HG03460 (cell line): ENCODE data around the gene LENEP.

Source experiments
- ATAC-seq: cut with Tn5 transposase; IDR thresholded peaks from one replicate; pipeline ENCODE4 v1.9.1; 2021; ENCODE audit not compliant: unreplicated experiment

Gene LENEP

GRCh38 chr1:154998818-154999570 lies 5.6 kb downstream of the LENEP start:
- no peak for ATAC-seq

- ATAC-seq, result no peak
Observed at GRCh38 chr1:154999571-155000410, 6.4 kb downstream of the LENEP start.

- no peak for ATAC-seq
Observed at GRCh38 chr1:155000411-155000725, 7.0 kb downstream of the LENEP start.

- peak; percentile 29 for ATAC-seq
Observed at GRCh38 chr1:155000726-155001424, 7.5 kb downstream of the LENEP start.

GRCh38 chr1:155001425-155001674 lies 8.0 kb downstream of the LENEP start:
- no peak for ATAC-seq

- ATAC-seq, result peak; percentile 51
Observed at GRCh38 chr1:155001675-155002463, 8.5 kb downstream of the LENEP start.

- ATAC-seq, result no peak
Observed at GRCh38 chr1:155002464-155003226, 9.3 kb downstream of the LENEP start, which contains the start of gene ZBTB7B. TSS of gene ZBTB7B (plus strand) at chr1:155002802. CDS start at chr1:155014661, 11,859 bp downstream.

GRCh38 chr1:155003227-155003765 lies 9.9 kb downstream of the LENEP start:
- no peak for ATAC-seq

- no peak for ATAC-seq
Observed at GRCh38 chr1:155003766-155004351, 10.5 kb downstream of the LENEP start.

- no peak for ATAC-seq
Observed at GRCh38 chr1:155004352-155005075, 11.1 kb downstream of the LENEP start.

GRCh38 chr1:155005076-155006011 lies 12.0 kb downstream of the LENEP start:
- no peak for ATAC-seq

- no peak for ATAC-seq
Observed at GRCh38 chr1:155006601-155007101, 13.3 kb downstream of the LENEP start.

GRCh38 chr1:155007251-155007828 lies 14.0 kb downstream of the LENEP start:
- ATAC-seq, result no peak

GRCh38 chr1:155008015-155008941 lies 14.9 kb downstream of the LENEP start:
- ATAC-seq, result no peak

GRCh38 chr1:155009221-155009711 lies 15.9 kb downstream of the LENEP start:
- no peak for ATAC-seq

- ATAC-seq, result no peak
Observed at GRCh38 chr1:155009742-155010141, 16.4 kb downstream of the LENEP start.
